ENCODE data around the gene EPO.

Gene EPO

DNA sequence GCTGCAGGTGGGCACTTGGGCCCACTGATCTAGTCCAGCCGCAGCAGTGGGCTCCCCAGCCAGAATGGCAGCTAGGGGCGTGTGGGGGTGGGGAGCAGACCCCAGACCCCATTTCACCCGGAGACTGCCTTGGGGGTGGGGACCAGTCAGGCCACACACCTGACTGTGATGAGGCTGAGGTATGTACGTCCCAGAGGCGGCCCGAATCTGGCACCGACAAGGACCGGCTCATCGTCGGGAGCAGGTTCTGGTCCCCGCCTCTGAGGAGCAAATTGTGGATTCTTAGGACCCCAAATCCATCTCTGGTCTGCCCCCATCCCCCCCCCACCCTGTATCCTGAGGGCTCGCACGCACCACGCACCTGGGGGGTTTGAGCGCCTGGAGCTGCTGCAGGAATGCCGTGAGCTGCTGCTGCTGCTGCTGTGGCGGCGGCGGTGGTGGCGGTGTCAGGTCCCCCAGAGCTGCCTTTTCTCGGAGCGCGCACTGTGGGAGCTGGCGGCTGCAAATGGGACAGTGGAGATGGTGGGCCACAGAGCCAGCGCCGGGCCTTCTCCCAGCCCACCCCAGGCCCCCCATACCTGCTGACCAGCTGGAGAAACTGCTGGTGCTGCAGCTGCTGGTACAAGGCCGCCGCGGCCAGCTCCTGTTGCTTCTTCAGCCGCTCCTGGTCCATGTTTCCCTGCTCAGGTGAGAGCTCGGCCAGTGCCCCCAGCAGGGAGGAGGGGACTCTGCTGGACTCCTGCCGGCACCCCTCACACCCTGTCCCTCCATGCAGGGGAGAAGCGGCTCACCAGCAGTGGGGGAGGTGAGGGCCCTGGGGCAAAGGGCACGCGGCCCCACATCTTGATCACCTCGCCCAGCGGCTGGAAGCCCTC is 36.4 kb upstream of the EPO start:
- peaks cover 0 to 94% (median 84%) of the 10 kb centered on the region in 5 donors for H3K36me3 ChIP-seq (ENCODE audit: control insufficient read depth in 5 of 5, insufficient read depth in 5 of 5, low read length in 5 of 5)
- no peak overlapping the region for H3K4me3 ChIP-seq (ENCODE audit: low read depth in 1 of 5, low read length in 5 of 5)
- no peak overlapping the region for H3K27ac ChIP-seq (ENCODE audit: low read depth, low read length)
- peaks cover 2 to 20% (median 19%) of the 10 kb centered on the region in 5 donors for H3K4me1 ChIP-seq (ENCODE audit: control insufficient read depth in 5 of 5, insufficient read depth in 5 of 5, low read length in 5 of 5)
- H3K9ac ChIP-seq (ENCODE audit: low read length in 5 of 5): no peak overlapping the region
- H3K27me3 ChIP-seq (ENCODE audit: control insufficient read depth in 5 of 5, insufficient read depth in 4 of 5, low read length in 5 of 5): no peaks in the 10 kb centered on the region
- H3K9me3 ChIP-seq (ENCODE audit: control insufficient read depth in 5 of 5, low read length in 5 of 5): no peaks in the 10 kb centered on the region

DNA sequence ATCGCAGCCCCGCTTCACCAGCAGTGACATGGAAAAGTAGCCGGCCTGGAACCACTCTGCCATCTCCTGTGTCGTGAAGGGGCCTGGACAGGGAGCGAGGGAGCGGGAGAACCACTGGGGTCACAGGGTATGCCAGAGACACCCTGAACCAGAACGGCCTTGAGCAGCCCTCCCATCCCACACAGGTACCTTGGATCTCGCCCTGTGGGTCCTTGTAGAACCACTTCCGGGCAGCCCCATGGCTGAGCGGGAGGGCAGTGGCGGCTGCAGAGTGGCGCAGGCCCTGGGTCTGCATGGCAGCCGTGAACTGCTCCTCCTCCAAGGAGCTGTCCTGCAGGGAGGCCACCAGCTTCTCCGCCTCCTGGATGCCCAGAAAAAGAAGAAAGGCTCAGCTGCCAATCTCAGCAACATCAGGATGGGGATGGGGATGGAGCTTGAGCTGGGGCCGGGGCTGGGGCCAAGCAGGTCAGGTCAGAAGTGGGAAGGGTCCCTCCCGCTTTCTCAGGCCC is 35.7 kb upstream of the EPO start:
- Histone ChIP-seq H3K9ac (ENCODE audit: low read length in 5 of 5) (no peak overlapping the region), H3K4me3 (ENCODE audit: low read depth in 1 of 5, low read length in 5 of 5) (no peak overlapping the region), H3K9me3 (ENCODE audit: control insufficient read depth in 5 of 5, low read length in 5 of 5) (no peaks in the 10 kb centered on the region), H3K27me3 (ENCODE audit: control insufficient read depth in 5 of 5, insufficient read depth in 4 of 5, low read length in 5 of 5) (no peaks in the 10 kb centered on the region), H3K4me1 (ENCODE audit: control insufficient read depth in 5 of 5, insufficient read depth in 5 of 5, low read length in 5 of 5) (peaks cover 3 to 23% (median 22%) of the 10 kb centered on the region in 5 donors), H3K36me3 (ENCODE audit: control insufficient read depth in 5 of 5, insufficient read depth in 5 of 5, low read length in 5 of 5) (peaks cover 0 to 93% (median 83%) of the 10 kb centered on the region in 5 donors), H3K27ac (ENCODE audit: low read depth, low read length) (no peak overlapping the region)

DNA sequence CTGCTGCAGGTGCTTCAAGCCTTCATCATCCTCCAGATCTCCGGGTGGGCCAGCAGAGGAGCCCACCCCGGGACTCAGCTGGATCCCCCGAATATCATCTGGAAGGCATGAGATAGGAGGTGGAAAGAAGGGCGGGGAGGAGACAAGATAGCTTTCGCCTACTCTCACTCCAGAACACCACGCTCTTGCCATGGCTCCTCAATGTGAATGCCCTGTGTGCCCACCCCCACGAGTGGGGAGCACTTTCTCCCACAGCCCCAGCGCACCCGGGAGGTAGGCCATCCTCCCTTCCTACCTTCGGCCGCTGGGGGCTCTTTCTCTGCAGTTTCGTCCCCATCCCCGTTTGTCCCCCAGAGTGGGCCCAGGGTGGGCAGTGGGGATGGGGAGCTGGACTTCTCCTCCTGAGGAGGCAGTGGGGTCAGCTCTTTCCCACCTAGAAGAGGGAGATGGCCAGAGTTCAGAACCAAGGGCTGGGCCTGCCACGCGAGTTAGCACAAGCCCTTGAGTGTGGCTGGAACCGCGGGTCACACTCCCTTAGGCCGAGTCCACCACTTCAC is 35.1 kb upstream of the EPO start:
- H3K9ac ChIP-seq (ENCODE audit: low read length in 5 of 5): no peak overlapping the region
- no peaks in the 10 kb centered on the region for H3K9me3 ChIP-seq (ENCODE audit: control insufficient read depth in 5 of 5, low read length in 5 of 5)
- H3K36me3 ChIP-seq (ENCODE audit: control insufficient read depth in 5 of 5, insufficient read depth in 5 of 5, low read length in 5 of 5): peaks cover 0 to 92% (median 80%) of the 10 kb centered on the region in 5 donors
- peaks cover 3 to 22% (median 20%) of the 10 kb centered on the region in 5 donors for H3K4me1 ChIP-seq (ENCODE audit: control insufficient read depth in 5 of 5, insufficient read depth in 5 of 5, low read length in 5 of 5)
- no peaks in the 10 kb centered on the region for H3K27me3 ChIP-seq (ENCODE audit: control insufficient read depth in 5 of 5, insufficient read depth in 4 of 5, low read length in 5 of 5)
- no peak overlapping the region for H3K4me3 ChIP-seq (ENCODE audit: low read depth in 1 of 5, low read length in 5 of 5)
- H3K27ac ChIP-seq (ENCODE audit: low read depth, low read length): no peak overlapping the region

DNA sequence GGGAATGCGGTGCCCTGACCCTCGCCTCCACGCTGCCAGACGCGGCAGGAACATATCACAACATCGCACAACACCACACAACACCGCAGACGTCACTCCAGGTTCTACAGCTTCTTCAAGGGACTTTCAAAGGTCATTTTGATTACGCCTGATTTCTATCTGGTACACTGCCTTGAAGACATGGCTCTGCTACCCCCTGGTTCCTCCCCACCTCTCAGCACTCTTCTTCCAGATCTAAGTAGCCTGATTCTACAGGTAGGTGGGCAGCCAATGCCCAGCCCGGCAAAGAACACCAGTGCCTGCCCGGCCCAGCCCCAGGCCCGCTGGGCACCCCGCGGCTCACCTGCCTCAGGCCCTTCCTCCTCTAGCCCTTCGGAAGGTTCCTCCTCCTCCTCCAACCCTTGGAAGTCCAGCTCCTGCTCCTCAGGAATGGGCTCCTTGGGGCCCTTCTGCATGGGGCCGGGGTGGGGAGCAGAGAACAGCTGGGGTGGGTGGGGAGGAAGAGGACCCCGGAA is 34.6 kb upstream of the EPO start:
- no peaks in the 10 kb centered on the region for H3K27me3 ChIP-seq (ENCODE audit: control insufficient read depth in 5 of 5, insufficient read depth in 4 of 5, low read length in 5 of 5)
- no peak overlapping the region for H3K9ac ChIP-seq (ENCODE audit: low read length in 5 of 5)
- H3K27ac ChIP-seq (ENCODE audit: low read depth, low read length): no peak overlapping the region
- H3K4me1 ChIP-seq (ENCODE audit: control insufficient read depth in 5 of 5, insufficient read depth in 5 of 5, low read length in 5 of 5): peaks cover 2 to 20% (median 16%) of the 10 kb centered on the region in 5 donors
- H3K36me3 ChIP-seq (ENCODE audit: control insufficient read depth in 5 of 5, insufficient read depth in 5 of 5, low read length in 5 of 5): peaks cover 0 to 86% (median 77%) of the 10 kb centered on the region in 5 donors
- H3K4me3 ChIP-seq (ENCODE audit: low read depth in 1 of 5, low read length in 5 of 5): no peak overlapping the region
- no peaks in the 10 kb centered on the region for H3K9me3 ChIP-seq (ENCODE audit: control insufficient read depth in 5 of 5, low read length in 5 of 5)

DNA sequence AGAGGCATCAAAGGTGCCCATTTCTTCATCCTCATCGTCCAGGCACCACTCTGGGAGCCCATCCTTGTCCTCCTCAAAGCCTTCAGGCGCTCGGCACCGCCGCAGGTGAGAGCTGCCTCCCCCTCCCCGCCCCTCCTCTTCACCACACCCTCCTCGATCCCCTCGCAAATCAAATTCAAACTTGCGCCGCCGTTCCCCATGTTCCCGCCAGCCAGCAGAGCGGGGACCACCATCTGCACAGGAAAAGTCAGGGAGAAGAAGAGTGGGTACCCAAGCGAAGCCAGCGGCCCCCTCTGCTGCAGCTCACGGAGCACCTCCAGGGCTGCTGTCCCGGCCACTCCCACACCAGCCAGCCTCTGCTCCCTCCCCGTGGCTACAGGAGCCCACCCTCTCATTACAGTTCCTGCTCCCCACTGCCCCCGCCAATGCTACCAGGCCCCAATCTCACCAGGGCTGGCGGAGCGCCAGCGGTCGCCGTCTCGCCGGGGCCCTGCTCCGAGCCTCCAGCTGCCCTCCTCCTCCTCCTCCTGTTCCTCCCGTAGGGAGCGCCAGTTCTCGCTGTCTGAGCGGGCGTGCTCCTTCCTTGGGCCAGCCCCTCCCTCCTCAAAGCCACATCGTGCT is 34.0 kb upstream of the EPO start:
- Histone ChIP-seq H3K4me3 (ENCODE audit: low read depth in 1 of 5, low read length in 5 of 5) (no peak overlapping the region), H3K9me3 (ENCODE audit: control insufficient read depth in 5 of 5, low read length in 5 of 5) (no peaks in the 10 kb centered on the region), H3K36me3 (ENCODE audit: control insufficient read depth in 5 of 5, insufficient read depth in 5 of 5, low read length in 5 of 5) (peaks cover 0 to 86% (median 77%) of the 10 kb centered on the region in 5 donors), H3K4me1 (ENCODE audit: control insufficient read depth in 5 of 5, insufficient read depth in 5 of 5, low read length in 5 of 5) (peaks cover 2 to 24% (median 18%) of the 10 kb centered on the region in 5 donors), H3K9ac (ENCODE audit: low read length in 5 of 5) (no peak overlapping the region), H3K27me3 (ENCODE audit: control insufficient read depth in 5 of 5, insufficient read depth in 4 of 5, low read length in 5 of 5) (no peaks in the 10 kb centered on the region), H3K27ac (ENCODE audit: low read depth, low read length) (no peak overlapping the region)

DNA sequence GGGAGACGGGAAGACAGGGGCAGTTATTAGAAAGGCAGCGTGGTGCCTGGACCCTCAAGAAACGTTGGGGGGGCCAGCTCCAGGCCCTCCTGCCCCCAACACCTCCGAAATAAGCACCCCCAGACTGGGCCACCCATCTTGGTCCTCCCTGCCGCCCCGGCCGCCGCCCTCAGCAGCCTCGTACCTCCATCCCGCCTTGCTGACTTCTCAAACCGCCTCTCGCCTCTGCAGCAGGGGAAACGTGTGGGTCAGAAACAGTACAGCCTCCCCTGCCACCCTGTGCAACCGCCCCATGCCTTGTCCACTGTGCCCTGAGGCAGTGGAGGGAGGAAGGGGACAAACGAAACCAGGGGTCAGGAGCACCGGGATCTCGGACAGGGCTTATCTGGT is 33.5 kb upstream of the EPO start:
- Histone ChIP-seq H3K4me3 (ENCODE audit: low read depth in 1 of 5, low read length in 5 of 5) (no peak overlapping the region), H3K27ac (ENCODE audit: low read depth, low read length) (no peak overlapping the region), H3K36me3 (ENCODE audit: control insufficient read depth in 5 of 5, insufficient read depth in 5 of 5, low read length in 5 of 5) (peaks cover 0 to 81% (median 73%) of the 10 kb centered on the region in 5 donors), H3K4me1 (ENCODE audit: control insufficient read depth in 5 of 5, insufficient read depth in 5 of 5, low read length in 5 of 5) (peaks cover 2 to 29% (median 23%) of the 10 kb centered on the region in 5 donors), H3K9me3 (ENCODE audit: control insufficient read depth in 5 of 5, low read length in 5 of 5) (no peaks in the 10 kb centered on the region), H3K27me3 (ENCODE audit: control insufficient read depth in 5 of 5, insufficient read depth in 4 of 5, low read length in 5 of 5) (no peaks in the 10 kb centered on the region), H3K9ac (ENCODE audit: low read length in 5 of 5) (no peak overlapping the region)

DNA sequence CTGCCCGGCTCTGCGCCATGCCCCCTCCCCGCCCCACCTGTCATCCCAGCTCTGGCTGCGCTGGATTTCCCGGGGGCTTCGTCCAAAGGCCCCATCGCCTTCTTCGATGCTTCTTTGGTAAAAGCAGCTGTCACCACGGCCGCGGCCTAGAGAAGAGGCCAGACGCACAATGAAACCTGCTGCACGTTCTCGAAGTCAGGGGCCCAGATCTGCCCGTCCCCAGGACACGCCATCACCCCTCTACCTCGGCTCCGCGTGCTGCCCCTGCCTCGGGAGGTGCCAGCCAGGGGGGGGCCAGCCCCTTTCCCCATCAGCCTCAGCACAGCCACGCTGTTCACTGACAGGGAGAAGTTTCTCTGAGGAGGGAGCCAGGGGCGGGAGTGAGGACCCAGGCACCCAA is 33.0 kb upstream of the EPO start:
- peaks cover 3 to 34% (median 28%) of the 10 kb centered on the region in 5 donors for H3K4me1 ChIP-seq (ENCODE audit: control insufficient read depth in 5 of 5, insufficient read depth in 5 of 5, low read length in 5 of 5)
- H3K27ac ChIP-seq (ENCODE audit: low read depth, low read length): no peak overlapping the region
- no peaks in the 10 kb centered on the region for H3K9me3 ChIP-seq (ENCODE audit: control insufficient read depth in 5 of 5, low read length in 5 of 5)
- no peak overlapping the region for H3K9ac ChIP-seq (ENCODE audit: low read length in 5 of 5)
- H3K36me3 ChIP-seq (ENCODE audit: control insufficient read depth in 5 of 5, insufficient read depth in 5 of 5, low read length in 5 of 5): peaks cover 0 to 77% (median 68%) of the 10 kb centered on the region in 5 donors
- H3K27me3 ChIP-seq (ENCODE audit: control insufficient read depth in 5 of 5, insufficient read depth in 4 of 5, low read length in 5 of 5): no peaks in the 10 kb centered on the region
- no peak overlapping the region for H3K4me3 ChIP-seq (ENCODE audit: low read depth in 1 of 5, low read length in 5 of 5)

DNA sequence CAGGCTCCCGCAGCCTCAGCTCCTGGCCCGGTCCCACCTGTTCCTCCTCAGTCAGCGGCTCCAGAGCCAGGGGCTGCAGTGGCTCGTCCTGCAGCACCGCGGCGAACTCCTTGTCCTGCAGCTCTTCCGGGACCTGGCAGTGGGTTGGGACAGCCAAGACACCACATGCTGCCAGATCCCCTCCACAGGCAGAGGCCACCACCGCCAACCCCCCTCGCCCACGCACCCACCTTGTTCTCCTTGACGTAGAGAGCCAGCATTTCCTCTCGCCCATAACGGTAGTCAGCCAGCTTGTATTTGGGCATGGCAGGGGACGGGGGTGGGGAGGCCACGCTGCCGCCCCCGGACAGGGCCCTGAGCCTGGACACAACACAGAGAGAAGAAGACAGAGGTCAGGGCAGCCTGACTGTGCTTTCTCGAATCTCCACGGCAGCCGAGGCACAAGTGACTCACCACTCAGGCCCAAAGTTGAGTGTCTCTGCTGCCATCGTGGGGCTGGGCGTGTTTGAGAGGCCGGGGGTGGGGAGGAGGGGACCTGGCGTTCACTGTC is 32.4 kb upstream of the EPO start:
- H3K4me3 ChIP-seq (ENCODE audit: low read depth in 1 of 5, low read length in 5 of 5): no peak overlapping the region
- H3K27me3 ChIP-seq (ENCODE audit: control insufficient read depth in 5 of 5, insufficient read depth in 4 of 5, low read length in 5 of 5): no peaks in the 10 kb centered on the region
- H3K9me3 ChIP-seq (ENCODE audit: control insufficient read depth in 5 of 5, low read length in 5 of 5): no peaks in the 10 kb centered on the region
- H3K27ac ChIP-seq (ENCODE audit: low read depth, low read length): no peak overlapping the region
- H3K4me1 ChIP-seq (ENCODE audit: control insufficient read depth in 5 of 5, insufficient read depth in 5 of 5, low read length in 5 of 5): peaks cover 9 to 39% (median 34%) of the 10 kb centered on the region in 5 donors
- no peak overlapping the region for H3K9ac ChIP-seq (ENCODE audit: low read length in 5 of 5)
- H3K36me3 ChIP-seq (ENCODE audit: control insufficient read depth in 5 of 5, insufficient read depth in 5 of 5, low read length in 5 of 5): peaks cover 0 to 71% (median 63%) of the 10 kb centered on the region in 5 donors

DNA sequence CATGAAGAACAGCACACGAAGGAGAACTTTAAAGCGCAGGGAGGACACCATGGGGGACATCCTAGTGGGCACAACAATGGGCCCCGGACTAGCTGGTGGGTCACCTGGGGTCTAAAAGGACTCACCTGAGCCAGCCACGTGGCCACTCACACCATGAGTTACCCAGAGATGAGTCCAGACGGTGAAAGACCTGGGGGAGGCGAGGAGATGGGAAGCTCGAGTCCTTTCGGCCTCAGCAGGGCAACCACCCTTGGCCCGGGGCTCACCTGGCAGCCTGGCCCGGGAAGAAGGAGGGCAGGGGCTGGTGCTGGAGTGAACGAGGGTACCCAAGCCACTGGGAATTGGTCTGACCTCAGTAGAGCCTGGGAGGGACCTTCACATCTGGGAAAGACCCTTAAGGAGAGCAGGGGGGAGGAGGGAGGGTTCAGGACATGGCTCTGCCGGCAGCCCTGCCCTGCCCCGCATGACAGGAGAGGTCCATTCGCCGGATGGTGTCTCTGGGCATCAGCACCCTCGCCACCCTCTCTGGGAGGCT is 31.9 kb upstream of the EPO start:
- Histone ChIP-seq H3K27ac (ENCODE audit: low read depth, low read length) (no peak overlapping the region), H3K9ac (ENCODE audit: low read length in 5 of 5) (peak overlapping the region in 2 of 5 donors; percentile 35 to 37), H3K27me3 (ENCODE audit: control insufficient read depth in 5 of 5, insufficient read depth in 4 of 5, low read length in 5 of 5) (no peaks in the 10 kb centered on the region), H3K4me3 (ENCODE audit: low read depth in 1 of 5, low read length in 5 of 5) (no peak overlapping the region), H3K36me3 (ENCODE audit: control insufficient read depth in 5 of 5, insufficient read depth in 5 of 5, low read length in 5 of 5) (peaks cover 0 to 66% (median 57%) of the 10 kb centered on the region in 5 donors), H3K4me1 (ENCODE audit: control insufficient read depth in 5 of 5, insufficient read depth in 5 of 5, low read length in 5 of 5) (peaks cover 12 to 45% (median 39%) of the 10 kb centered on the region in 5 donors), H3K9me3 (ENCODE audit: control insufficient read depth in 5 of 5, low read length in 5 of 5) (no peaks in the 10 kb centered on the region)

Data from subcutaneous abdominal adipose tissue (tissue), 5 donors.